Lower leg skin (tissue), 3 donors: Measurements from ENCODE around the gene CCDC51.

ENCODE experiments used
- POLR2A ChIP-seq, 2 donors: fragments of 450-650 bp; IDR thresholded peaks; one replicate each; pipeline ENCODE4 v1.6.1; 2016 to 2017; ENCODE audit warnings: antibody characterized with exemption in 2 of 2, mild to moderate bottlenecking in 1 of 2, moderate library complexity in 1 of 2
- TF ChIP-seq, protein P1 (sequence below), 3 donors: fragments of 450-650 bp; IDR thresholded peaks; one replicate each; pipeline ENCODE4 v1.5.1; 2016; ENCODE audit warnings: antibody characterized with exemption in 3 of 3, mild to moderate bottlenecking in 3 of 3, moderate library complexity in 2 of 3

DNA sequence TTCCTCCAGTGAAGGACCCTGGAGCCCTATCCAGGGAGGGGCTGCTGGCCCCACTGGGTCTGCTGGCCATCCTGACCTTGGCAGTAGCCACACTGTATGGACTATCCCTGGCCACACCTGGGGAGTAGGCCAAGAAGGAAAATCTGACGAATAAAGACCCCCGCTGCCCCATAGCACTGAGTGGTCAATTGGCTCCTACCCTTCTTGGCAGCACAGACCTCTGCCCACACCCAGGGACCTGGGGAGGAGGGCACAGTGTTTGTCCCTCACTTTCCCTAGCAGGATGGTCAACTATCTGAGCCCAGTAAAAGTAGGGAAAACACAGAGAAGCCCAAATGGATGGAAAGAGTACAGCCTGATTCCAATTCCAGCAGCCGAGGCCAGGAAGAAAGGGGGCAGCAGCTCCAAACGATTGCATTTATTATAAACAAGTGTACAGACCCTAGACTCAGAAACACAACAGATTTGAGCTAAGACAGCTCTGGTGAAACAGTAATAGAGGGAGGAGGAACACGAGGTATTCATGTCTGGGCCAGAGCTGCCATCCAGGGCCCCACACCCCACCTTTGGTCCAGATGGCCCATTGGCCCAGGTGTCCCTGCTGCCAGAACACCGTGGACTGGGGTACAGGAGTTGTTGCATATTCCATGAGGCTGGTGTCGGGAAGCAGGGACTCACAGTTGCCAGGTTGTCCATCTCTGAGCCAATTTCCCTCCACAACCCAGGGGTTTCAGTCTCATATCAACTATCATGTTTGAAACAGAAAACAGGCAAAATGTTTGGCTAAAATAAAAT is 27.8 kb upstream of the CCDC51 start:
- TF ChIP-seq, protein P1, sequence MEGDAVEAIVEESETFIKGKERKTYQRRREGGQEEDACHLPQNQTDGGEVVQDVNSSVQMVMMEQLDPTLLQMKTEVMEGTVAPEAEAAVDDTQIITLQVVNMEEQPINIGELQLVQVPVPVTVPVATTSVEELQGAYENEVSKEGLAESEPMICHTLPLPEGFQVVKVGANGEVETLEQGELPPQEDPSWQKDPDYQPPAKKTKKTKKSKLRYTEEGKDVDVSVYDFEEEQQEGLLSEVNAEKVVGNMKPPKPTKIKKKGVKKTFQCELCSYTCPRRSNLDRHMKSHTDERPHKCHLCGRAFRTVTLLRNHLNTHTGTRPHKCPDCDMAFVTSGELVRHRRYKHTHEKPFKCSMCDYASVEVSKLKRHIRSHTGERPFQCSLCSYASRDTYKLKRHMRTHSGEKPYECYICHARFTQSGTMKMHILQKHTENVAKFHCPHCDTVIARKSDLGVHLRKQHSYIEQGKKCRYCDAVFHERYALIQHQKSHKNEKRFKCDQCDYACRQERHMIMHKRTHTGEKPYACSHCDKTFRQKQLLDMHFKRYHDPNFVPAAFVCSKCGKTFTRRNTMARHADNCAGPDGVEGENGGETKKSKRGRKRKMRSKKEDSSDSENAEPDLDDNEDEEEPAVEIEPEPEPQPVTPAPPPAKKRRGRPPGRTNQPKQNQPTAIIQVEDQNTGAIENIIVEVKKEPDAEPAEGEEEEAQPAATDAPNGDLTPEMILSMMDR (IDR thresholded peaks at IDR 0.05) = no peak
- no peak for TF ChIP-seq POLR2A (IDR thresholded peaks at IDR 0.05)
